ENCODE data around the gene UFL1. TPM values are rescaled to one million over a fixed set of nuclear protein-coding genes. Genes with fewer than 3 reads are reported as not detected.

The UFL1 gene
- total RNA-seq, 1 donor from 2014 or later, result 39.5 TPM

DNA sequence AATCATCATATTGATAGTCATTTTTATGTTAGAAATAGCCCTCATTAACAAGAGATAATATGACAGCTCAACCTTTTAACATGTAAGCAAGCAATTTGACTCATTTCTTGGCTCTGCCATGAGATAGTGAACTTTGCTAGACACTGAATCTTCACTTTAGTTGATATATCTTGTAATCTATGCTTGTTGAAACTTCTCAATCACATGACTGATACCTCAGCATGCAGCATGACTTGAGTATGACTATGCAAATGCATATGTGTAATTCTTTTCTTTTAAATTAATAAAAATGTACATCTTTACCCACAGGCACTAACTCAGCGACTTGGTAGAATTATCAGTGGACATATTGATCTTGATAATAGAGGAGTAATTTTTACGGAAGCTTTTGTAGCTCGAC lies 6.6 kb downstream of the UFL1 start:
- Mint-ChIP-seq H3K36me3 (peaks cover 54% of the 10 kb centered on the region), H3K27me3 (ENCODE audit: low read depth) (no peaks in the 10 kb centered on the region), H3K9me3 (peaks cover 11% of the 10 kb centered on the region), H3K4me1 (peaks cover 18% of the 10 kb centered on the region), H3K4me3 (no peak overlapping the region), H3K27ac (no peak overlapping the region)
- no peak for DNase-seq (ENCODE audit: low spot score in 2 of 2, unreplicated experiment in 2 of 2)
- TF ChIP-seq, protein P1, sequence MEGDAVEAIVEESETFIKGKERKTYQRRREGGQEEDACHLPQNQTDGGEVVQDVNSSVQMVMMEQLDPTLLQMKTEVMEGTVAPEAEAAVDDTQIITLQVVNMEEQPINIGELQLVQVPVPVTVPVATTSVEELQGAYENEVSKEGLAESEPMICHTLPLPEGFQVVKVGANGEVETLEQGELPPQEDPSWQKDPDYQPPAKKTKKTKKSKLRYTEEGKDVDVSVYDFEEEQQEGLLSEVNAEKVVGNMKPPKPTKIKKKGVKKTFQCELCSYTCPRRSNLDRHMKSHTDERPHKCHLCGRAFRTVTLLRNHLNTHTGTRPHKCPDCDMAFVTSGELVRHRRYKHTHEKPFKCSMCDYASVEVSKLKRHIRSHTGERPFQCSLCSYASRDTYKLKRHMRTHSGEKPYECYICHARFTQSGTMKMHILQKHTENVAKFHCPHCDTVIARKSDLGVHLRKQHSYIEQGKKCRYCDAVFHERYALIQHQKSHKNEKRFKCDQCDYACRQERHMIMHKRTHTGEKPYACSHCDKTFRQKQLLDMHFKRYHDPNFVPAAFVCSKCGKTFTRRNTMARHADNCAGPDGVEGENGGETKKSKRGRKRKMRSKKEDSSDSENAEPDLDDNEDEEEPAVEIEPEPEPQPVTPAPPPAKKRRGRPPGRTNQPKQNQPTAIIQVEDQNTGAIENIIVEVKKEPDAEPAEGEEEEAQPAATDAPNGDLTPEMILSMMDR (IDR thresholded peaks at IDR 0.05; ENCODE audit: unreplicated experiment), result no peak

- no peak overlapping the region for H3K4me3 Mint-ChIP-seq
- peaks cover 11% of the 10 kb centered on the region for H3K9me3 Mint-ChIP-seq
- peaks cover 49% of the 10 kb centered on the region for H3K36me3 Mint-ChIP-seq
- TF ChIP-seq, protein P1 (IDR thresholded peaks at IDR 0.05; ENCODE audit: unreplicated experiment), result no peak
- no peak for DNase-seq (ENCODE audit: low spot score in 2 of 2, unreplicated experiment in 2 of 2)
- H3K4me1 Mint-ChIP-seq, result peaks cover 2% of the 10 kb centered on the region
- peak overlapping the region; percentile 19 for H3K27ac Mint-ChIP-seq
- H3K27me3 Mint-ChIP-seq (ENCODE audit: low read depth), result no peaks in the 10 kb centered on the region
Measured at GRCh38 chr6:96532399-96532798, 10.8 kb downstream of the UFL1 start.

GRCh38 chr6:96537726-96538125 lies 16.1 kb downstream of the UFL1 start:
- Mint-ChIP-seq H3K9me3 (no peaks in the 10 kb centered on the region), H3K27ac (no peak overlapping the region), H3K4me1 (peaks cover 2% of the 10 kb centered on the region), H3K4me3 (no peak overlapping the region), H3K27me3 (ENCODE audit: low read depth) (no peaks in the 10 kb centered on the region), H3K36me3 (peaks cover 22% of the 10 kb centered on the region)
- TF ChIP-seq, protein P1 (IDR thresholded peaks at IDR 0.05; ENCODE audit: unreplicated experiment), result no peak
- no peak for DNase-seq (ENCODE audit: low spot score in 2 of 2, unreplicated experiment in 2 of 2)

DNA sequence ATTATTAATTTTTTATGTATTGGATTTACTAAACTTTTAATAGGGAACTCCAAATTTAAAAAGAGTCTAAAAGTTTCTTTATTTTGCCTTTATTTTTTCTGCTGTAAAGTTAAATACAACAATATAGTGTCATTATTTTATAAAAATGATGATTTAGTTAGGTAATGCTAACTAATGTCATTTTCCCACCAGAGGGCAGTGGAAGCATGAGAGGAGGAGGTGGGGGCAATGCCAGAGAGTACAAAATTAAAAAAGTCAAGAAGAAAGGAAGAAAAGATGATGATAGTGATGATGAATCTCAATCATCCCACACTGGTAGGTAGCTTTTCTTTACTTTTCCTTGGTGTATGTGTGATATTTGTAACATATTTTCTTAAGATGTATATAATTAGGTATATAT lies 21.1 kb downstream of the UFL1 start:
- no peaks in the 10 kb centered on the region for H3K27me3 Mint-ChIP-seq (ENCODE audit: low read depth)
- H3K4me3 Mint-ChIP-seq, result no peak overlapping the region
- DNase-seq (ENCODE audit: low spot score in 2 of 2, unreplicated experiment in 2 of 2), result no peak
- TF ChIP-seq, protein P1 (IDR thresholded peaks at IDR 0.05; ENCODE audit: unreplicated experiment), result no peak
- H3K36me3 Mint-ChIP-seq, result peaks cover 35% of the 10 kb centered on the region
- H3K9me3 Mint-ChIP-seq, result peaks cover 14% of the 10 kb centered on the region
- no peak overlapping the region for H3K27ac Mint-ChIP-seq
- H3K4me1 Mint-ChIP-seq, result peaks cover 5% of the 10 kb centered on the region

- Mint-ChIP-seq H3K36me3 (peaks cover 46% of the 10 kb centered on the region), H3K4me3 (no peak overlapping the region), H3K9me3 (peaks cover 14% of the 10 kb centered on the region), H3K27me3 (ENCODE audit: low read depth) (no peaks in the 10 kb centered on the region), H3K27ac (no peak overlapping the region), H3K4me1 (peaks cover 5% of the 10 kb centered on the region)
- TF ChIP-seq, protein P1 (IDR thresholded peaks at IDR 0.05; ENCODE audit: unreplicated experiment), result no peak
- no peak for DNase-seq (ENCODE audit: low spot score in 2 of 2, unreplicated experiment in 2 of 2)
Measured at GRCh38 chr6:96545882-96546281, 24.3 kb downstream of the UFL1 start.

DNA sequence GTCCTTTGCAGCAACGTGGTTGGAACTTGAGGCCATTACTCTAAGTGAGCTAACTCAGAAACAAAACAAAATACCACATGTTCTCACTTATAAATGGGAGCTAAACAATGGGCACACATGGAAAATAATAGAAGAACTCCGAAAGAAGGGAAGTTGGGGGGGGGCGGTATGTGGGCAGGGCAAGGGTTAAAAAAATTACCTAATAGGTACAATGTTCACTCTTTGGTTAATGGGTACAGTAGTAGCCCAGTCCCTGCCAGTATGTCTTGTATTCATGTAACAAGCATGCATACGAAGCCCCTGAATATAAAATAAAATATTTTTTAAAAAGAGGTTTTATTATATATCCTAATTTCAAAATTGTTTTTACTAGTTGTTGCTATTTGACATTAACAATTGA lies 26.0 kb downstream of the UFL1 start:
- TF ChIP-seq, protein P1 (IDR thresholded peaks at IDR 0.05; ENCODE audit: unreplicated experiment), result no peak
- H3K27ac Mint-ChIP-seq, result no peak overlapping the region
- peaks cover 57% of the 10 kb centered on the region for H3K36me3 Mint-ChIP-seq
- H3K27me3 Mint-ChIP-seq (ENCODE audit: low read depth), result no peaks in the 10 kb centered on the region
- H3K4me3 Mint-ChIP-seq, result no peak overlapping the region
- no peak for DNase-seq (ENCODE audit: low spot score in 2 of 2, unreplicated experiment in 2 of 2)
- peaks cover 3% of the 10 kb centered on the region for H3K4me1 Mint-ChIP-seq
- peaks cover 14% of the 10 kb centered on the region for H3K9me3 Mint-ChIP-seq
